HS-5 (cell line): ENCODE data around the gene RNF149.
"Not testable (repeated sequence)": the region's sequence is repeated elsewhere in the genome, so short reads cannot be mapped to it uniquely, and the experiment has no call there.

Experiments
- DNase-seq: peaks from one replicate; pipeline ENCODE4 v3.0.0-alpha.2; 2012; ENCODE audit warnings: low read depth

The RNF149 gene

GRCh38 chr2:101308432-101309210, at the start of gene RNF149:
RNF149 (minus strand) TSS chr2:101308701; CDS start chr2:101308588, 113 bp downstream.
- peak; percentile 56 for DNase-seq

GRCh38 chr2:101357376-101357775, 48.9 kb upstream of the RNF149 start:
- no peak for DNase-seq

GRCh38 chr2:101356521-101356920, 48.0 kb upstream of the RNF149 start:
- no peak for DNase-seq

GRCh38 chr2:101356055-101356454, 47.6 kb upstream of the RNF149 start:
- no peak for DNase-seq

- DNase-seq, result no peak
Measured at GRCh38 chr2:101355401-101356054, 47.0 kb upstream of the RNF149 start.

GRCh38 chr2:101354420-101355311, 46.2 kb upstream of the RNF149 start:
- no peak for DNase-seq

- not testable (repeated sequence) for DNase-seq
Measured at GRCh38 chr2:101352631-101353030, 44.1 kb upstream of the RNF149 start.

- no peak for DNase-seq
Measured at GRCh38 chr2:101351207-101351606, 42.7 kb upstream of the RNF149 start.

- no peak for DNase-seq
Measured at GRCh38 chr2:101349893-101350662, 41.6 kb upstream of the RNF149 start.

GRCh38 chr2:101348883-101349282, 40.4 kb upstream of the RNF149 start:
- no peak for DNase-seq

- no peak for DNase-seq
Measured at GRCh38 chr2:101346909-101347308, 38.4 kb upstream of the RNF149 start.

GRCh38 chr2:101344137-101344536, 35.6 kb upstream of the RNF149 start:
- DNase-seq, result no peak

GRCh38 chr2:101342625-101343008, 34.1 kb upstream of the RNF149 start:
- no peak for DNase-seq

GRCh38 chr2:101341901-101342624, 33.6 kb upstream of the RNF149 start:
- DNase-seq, result no peak

GRCh38 chr2:101341421-101341820, 32.9 kb upstream of the RNF149 start:
- DNase-seq, result no peak

GRCh38 chr2:101340141-101340551, 31.6 kb upstream of the RNF149 start:
- no peak for DNase-seq

- no peak for DNase-seq
Measured at GRCh38 chr2:101339266-101339880, 30.9 kb upstream of the RNF149 start.

GRCh38 chr2:101337877-101338276, 29.4 kb upstream of the RNF149 start:
- no peak for DNase-seq

GRCh38 chr2:101332885-101333766, 24.6 kb upstream of the RNF149 start:
- no peak for DNase-seq

GRCh38 chr2:101331202-101331601, 22.7 kb upstream of the RNF149 start:
- DNase-seq, result no peak
